DMS53 (cell line): ENCODE measurements around the gene ZNF282.
"Not testable (repeated sequence)": the region's sequence is repeated elsewhere in the genome, so short reads cannot be mapped to it uniquely, and the experiment has no call there.

ENCODE experiments used
- DNase-seq: peaks from one replicate; lab custom pipeline; 2025; lab: John Stamatoyannopoulos, UW

The ZNF282 gene

DNA sequence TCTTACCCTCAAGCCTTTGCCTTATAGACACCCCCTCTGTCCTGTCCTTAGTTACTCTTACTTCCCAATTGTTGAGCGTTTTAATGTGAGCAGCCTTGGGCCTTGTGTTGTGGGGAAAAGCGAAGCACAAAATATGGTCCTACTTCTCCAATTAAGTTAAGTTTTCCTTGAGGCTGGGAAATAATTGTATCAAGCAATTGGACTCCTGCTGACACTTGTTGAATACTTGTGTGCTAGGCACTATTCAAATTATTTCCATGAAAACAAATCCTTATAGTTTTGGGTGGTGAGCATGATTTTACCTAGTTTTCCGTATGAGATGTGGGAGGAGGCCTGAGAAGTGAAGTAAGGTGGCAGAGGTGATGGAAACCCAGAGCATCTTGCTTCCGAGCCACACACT lies 61.2 kb downstream of the ZNF282 start:
- DNase-seq, result no peak

- DNase-seq, result peak; percentile 28
Observed at GRCh38 chr7:149257146-149257545, 61.8 kb downstream of the ZNF282 start.

DNA sequence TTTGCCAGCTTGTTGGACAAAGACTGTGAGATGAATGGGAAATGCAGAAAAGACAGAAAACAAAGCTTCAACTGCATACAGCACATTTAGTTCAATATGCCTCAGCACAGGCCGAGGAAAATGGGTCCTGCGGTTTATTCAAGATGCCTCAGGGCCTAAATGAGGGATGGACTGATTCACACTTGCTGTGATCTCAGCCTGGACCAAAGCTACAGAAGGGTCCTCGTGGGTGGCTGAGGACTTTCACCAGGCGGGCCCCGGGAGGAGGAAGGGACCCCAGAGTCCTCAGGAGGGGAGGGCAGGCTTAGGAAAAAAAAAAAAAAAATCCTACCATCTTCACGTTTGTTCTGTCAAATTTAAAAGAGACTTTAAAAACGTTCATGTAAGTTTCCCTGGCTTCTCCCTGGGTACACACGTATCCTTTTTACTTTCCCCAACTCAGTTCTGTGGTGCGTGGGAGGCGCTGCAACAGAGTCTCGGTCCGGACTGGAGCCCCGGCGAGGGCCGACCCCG lies 66.0 kb downstream of the ZNF282 start:
- DNase-seq, result peak; percentile 66

GRCh38 chr7:149261829-149262617 lies 66.7 kb downstream of the ZNF282 start, which contains the start of gene ZNF783:
Gene ZNF783 (plus strand): TSS chr7:149262196. CDS start chr7:149262334, 138 bp downstream.
- peak; percentile 98 for DNase-seq

- DNase-seq, result no peak
Observed at GRCh38 chr7:149266451-149266850, 71.1 kb downstream of the ZNF282 start.

- DNase-seq, result no peak
Observed at GRCh38 chr7:149267733-149268132, 72.4 kb downstream of the ZNF282 start.

DNA sequence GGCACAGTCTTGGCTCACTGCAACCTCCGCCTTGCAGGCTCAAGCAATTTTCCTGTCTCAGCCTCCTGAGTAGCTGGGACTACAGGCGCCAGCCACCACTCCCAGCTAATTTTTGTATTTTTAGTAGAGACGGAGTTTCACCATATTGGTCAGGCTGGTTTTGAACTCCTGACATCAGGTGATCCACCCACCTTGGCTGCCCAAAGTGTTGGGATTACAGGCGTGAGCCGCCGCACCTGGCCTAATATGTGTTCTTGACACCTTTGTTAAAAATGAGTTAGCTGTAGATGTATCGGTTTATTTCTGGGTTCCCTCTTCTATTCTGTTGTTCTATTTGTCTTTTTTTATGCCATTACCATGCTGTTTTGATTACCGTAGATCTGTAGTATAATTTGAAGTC lies 79.1 kb downstream of the ZNF282 start:
- DNase-seq, result not testable (repeated sequence)
